ENCODE results near the gene ELAVL1. TPM values are rescaled to one million over a fixed set of nuclear protein-coding genes. Genes with fewer than 3 reads are reported as not detected.

ELAVL1 gene
- polyA plus RNA-seq, 1 of the 3 experiments (the other 2 are of a cell fraction), result 49.6 TPM

DNA sequence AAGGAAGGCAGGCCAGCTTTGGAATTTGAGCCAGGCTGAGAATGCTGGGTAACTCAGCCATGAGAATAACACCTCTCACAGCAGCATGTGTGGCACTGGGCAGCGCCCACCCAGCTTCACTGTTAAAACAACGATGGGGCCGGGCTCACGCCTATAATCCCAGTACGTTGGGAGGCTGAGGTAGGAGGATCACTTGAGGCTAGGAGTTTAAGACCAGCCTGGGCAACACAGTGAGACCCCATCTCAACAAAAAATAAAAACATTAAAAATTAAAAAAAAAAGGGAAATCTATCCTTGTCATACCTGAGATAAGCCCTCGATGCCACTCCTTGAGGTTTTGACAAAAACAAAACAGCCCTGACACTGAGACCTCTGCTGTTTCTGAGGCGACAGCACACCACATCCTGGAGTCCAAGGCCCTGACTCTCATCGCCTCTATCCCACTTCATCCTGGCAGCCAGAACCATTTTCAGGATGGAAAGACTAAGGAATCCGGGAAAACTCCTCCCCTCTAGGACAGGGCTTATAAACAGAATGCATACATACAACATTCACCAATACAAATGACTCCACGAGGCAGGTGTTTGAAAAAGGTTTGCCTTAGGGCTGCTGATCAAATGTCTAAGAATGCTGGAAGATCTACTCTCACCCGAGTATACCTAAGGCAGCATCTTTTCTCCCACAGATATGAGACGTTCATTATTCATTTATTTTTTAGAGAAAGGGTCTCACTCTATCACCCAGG, 39.3 kb downstream of the ELAVL1 start:
- CTCF ChIA-PET, result interaction anchor here (1.6 kb wide), 1 partner anchor 22 kb away, joined by 9 read pairs; the partner anchor contains the start of gene TIMM44
- Histone ChIP-seq H3K4me1 (ENCODE audit: control insufficient read depth in 1 of 2, insufficient read depth in 2 of 2, low read depth in 1 of 2, low read length in 1 of 2) (no peaks in the 10 kb centered on the region), H3K9ac (no peak overlapping the region), H3K27ac (ENCODE audit: low read depth in 2 of 2, low read length in 1 of 2) (no peak overlapping the region), H3K36me3 (replicated peaks in 1 of 2; ENCODE audit: control insufficient read depth in 1 of 2, insufficient read depth in 2 of 2, low read length in 1 of 2) (peaks cover 32 to 67% of the 10 kb centered on the region in 2 experiments), H2AFZ (ENCODE audit: low read depth) (no peak overlapping the region), H3K27me3 (ENCODE audit: insufficient read depth) (no peaks in the 10 kb centered on the region), H3K9me2 (no peaks in the 10 kb centered on the region), H3F3A (replicated peaks; ENCODE audit: insufficient read depth) (peaks cover 5% of the 10 kb centered on the region), H3K4me2 (no peak overlapping the region), H3K9me3 (no peaks in the 10 kb centered on the region), H3K79me2 (ENCODE audit: insufficient read depth) (peaks cover 5% of the 10 kb centered on the region; the same call in 1 of the 2 replicates), H3K4me3 (ENCODE audit: low read depth in 2 of 2, low read length in 1 of 2) (no peak overlapping the region), H4K20me1 (ENCODE audit: insufficient read depth) (peaks cover 10% of the 10 kb centered on the region)
- TF ChIP-seq RAD21 (IDR thresholded peaks at IDR 0.05; ENCODE audit: low read length) (no peak), TAF1 (IDR thresholded peaks at IDR 0.05; ENCODE audit: borderline replicate concordance, low read depth, low read length) (no peak), GABPA (IDR thresholded peaks at IDR 0.05; ENCODE audit: low read depth) (no peak)
- TF ChIP-seq, protein P1, sequence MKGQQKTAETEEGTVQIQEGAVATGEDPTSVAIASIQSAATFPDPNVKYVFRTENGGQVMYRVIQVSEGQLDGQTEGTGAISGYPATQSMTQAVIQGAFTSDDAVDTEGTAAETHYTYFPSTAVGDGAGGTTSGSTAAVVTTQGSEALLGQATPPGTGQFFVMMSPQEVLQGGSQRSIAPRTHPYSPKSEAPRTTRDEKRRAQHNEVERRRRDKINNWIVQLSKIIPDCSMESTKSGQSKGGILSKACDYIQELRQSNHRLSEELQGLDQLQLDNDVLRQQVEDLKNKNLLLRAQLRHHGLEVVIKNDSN (IDR thresholded peaks at IDR 0.05; ENCODE audit: borderline replicate concordance, low read depth), result no peak
- TF ChIP-seq, protein P2, sequence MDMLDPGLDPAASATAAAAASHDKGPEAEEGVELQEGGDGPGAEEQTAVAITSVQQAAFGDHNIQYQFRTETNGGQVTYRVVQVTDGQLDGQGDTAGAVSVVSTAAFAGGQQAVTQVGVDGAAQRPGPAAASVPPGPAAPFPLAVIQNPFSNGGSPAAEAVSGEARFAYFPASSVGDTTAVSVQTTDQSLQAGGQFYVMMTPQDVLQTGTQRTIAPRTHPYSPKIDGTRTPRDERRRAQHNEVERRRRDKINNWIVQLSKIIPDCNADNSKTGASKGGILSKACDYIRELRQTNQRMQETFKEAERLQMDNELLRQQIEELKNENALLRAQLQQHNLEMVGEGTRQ (IDR thresholded peaks at IDR 0.05; ENCODE audit: borderline replicate concordance, low read depth, low read length), result no peak
- DNase-seq, result no peak
- POLR2A ChIA-PET, result no interaction called here
- WGBS (ENCODE audit: low lambda C conversion rate), result 91% methylated on average over 12 of the region's 12 CpGs

DNA sequence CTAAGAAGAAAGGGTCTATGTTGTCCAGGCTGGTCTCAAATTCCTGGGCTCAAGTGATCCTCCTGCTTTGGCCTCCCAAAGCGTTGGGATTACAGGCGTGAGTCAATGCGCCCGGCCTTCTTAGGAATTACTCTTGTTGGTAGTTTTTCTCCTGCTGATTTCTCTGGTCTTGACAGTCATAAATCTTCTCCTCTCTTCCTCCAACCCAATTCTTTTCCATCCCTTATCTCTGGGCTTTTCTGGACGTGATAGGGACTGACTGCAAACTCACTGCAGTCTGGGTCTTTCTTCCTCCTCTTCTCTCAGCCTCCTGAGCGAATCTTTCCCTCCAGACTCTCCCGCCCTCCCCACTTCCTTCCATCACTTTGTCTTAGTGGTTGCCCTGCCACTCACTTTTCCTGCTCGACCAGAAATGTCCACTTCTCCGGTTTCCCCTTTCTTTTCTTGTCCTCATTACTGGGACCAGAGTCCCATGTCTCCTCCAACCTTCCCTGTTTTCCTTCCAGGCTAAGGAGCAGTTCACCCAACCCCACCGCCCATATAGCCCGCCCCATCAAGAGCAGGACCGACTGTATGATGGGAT, 40.1 kb downstream of the ELAVL1 start:
- no peak overlapping the region for H3K9ac ChIP-seq
- no peaks in the 10 kb centered on the region for H3K4me1 ChIP-seq (ENCODE audit: control insufficient read depth in 1 of 2, insufficient read depth in 2 of 2, low read depth in 1 of 2, low read length in 1 of 2)
- CTCF ChIA-PET, result interaction anchor here (1.6 kb wide), 1 partner anchor 22 kb away, joined by 9 read pairs; the partner anchor contains the start of gene TIMM44
- peaks cover 5% of the 10 kb centered on the region for H3F3A ChIP-seq (replicated peaks; ENCODE audit: insufficient read depth)
- no peak overlapping the region for H3K4me3 ChIP-seq (ENCODE audit: low read depth in 2 of 2, low read length in 1 of 2)
- H3K27ac ChIP-seq (ENCODE audit: low read depth in 2 of 2, low read length in 1 of 2), result no peak overlapping the region
- peaks cover 2% of the 10 kb centered on the region; the same call in 1 of the 2 replicates for H4K20me1 ChIP-seq (ENCODE audit: insufficient read depth)
- POLR2A ChIA-PET, result no interaction called here
- 96% methylated on average over 12 of the region's 12 CpGs for WGBS (ENCODE audit: low lambda C conversion rate)
- H3K27me3 ChIP-seq (ENCODE audit: insufficient read depth), result no peaks in the 10 kb centered on the region
- H3K4me2 ChIP-seq, result no peak overlapping the region
- H3K36me3 ChIP-seq (replicated peaks in 1 of 2; ENCODE audit: control insufficient read depth in 1 of 2, insufficient read depth in 2 of 2, low read length in 1 of 2), result peaks cover 38 to 75% of the 10 kb centered on the region in 2 experiments
- no peak overlapping the region for H2AFZ ChIP-seq (ENCODE audit: low read depth)
- DNase-seq, result no peak
- H3K9me3 ChIP-seq, result no peaks in the 10 kb centered on the region
- peaks cover 5% of the 10 kb centered on the region; the same call in 1 of the 2 replicates for H3K79me2 ChIP-seq (ENCODE audit: insufficient read depth)
- H3K9me2 ChIP-seq, result no peaks in the 10 kb centered on the region
- TF ChIP-seq JUND (IDR thresholded peaks at IDR 0.05) (no peak), RAD21 (IDR thresholded peaks at IDR 0.05; ENCODE audit: low read length) (no peak), NRF1 (IDR thresholded peaks at IDR 0.05; ENCODE audit: low read depth, low read length) (no peak), MXI1 (IDR thresholded peaks at IDR 0.05; ENCODE audit: low read depth, low read length) (no peak), POLR2AphosphoS5 (IDR thresholded peaks at IDR 0.05; ENCODE audit: low read depth, low read length) (no peak), CHD2 (IDR thresholded peaks at IDR 0.05; ENCODE audit: low read length, partially characterized antibody) (no peak), YY1 (IDR thresholded peaks at IDR 0.05; ENCODE audit: low read depth) (no peak), GATA2 (CRISPR knock-in tag; IDR thresholded peaks at IDR 0.05) (no peak)
- TF ChIP-seq, protein P3, sequence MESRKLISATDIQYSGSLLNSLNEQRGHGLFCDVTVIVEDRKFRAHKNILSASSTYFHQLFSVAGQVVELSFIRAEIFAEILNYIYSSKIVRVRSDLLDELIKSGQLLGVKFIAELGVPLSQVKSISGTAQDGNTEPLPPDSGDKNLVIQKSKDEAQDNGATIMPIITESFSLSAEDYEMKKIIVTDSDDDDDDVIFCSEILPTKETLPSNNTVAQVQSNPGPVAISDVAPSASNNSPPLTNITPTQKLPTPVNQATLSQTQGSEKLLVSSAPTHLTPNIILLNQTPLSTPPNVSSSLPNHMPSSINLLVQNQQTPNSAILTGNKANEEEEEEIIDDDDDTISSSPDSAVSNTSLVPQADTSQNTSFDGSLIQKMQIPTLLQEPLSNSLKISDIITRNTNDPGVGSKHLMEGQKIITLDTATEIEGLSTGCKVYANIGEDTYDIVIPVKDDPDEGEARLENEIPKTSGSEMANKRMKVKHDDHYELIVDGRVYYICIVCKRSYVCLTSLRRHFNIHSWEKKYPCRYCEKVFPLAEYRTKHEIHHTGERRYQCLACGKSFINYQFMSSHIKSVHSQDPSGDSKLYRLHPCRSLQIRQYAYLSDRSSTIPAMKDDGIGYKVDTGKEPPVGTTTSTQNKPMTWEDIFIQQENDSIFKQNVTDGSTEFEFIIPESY (IDR thresholded peaks at IDR 0.05; ENCODE audit: borderline replicate concordance, low read depth), result no peak
- TF ChIP-seq, protein P4, sequence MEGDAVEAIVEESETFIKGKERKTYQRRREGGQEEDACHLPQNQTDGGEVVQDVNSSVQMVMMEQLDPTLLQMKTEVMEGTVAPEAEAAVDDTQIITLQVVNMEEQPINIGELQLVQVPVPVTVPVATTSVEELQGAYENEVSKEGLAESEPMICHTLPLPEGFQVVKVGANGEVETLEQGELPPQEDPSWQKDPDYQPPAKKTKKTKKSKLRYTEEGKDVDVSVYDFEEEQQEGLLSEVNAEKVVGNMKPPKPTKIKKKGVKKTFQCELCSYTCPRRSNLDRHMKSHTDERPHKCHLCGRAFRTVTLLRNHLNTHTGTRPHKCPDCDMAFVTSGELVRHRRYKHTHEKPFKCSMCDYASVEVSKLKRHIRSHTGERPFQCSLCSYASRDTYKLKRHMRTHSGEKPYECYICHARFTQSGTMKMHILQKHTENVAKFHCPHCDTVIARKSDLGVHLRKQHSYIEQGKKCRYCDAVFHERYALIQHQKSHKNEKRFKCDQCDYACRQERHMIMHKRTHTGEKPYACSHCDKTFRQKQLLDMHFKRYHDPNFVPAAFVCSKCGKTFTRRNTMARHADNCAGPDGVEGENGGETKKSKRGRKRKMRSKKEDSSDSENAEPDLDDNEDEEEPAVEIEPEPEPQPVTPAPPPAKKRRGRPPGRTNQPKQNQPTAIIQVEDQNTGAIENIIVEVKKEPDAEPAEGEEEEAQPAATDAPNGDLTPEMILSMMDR (IDR thresholded peaks at IDR 0.05), result no peak
- TF ChIP-seq, protein P1 (IDR thresholded peaks at IDR 0.05; ENCODE audit: borderline replicate concordance, low read depth), result no peak

Measured in SK-N-SH (cell line).